Uterus (tissue), 2 donors: ENCODE data around the gene DUSP28.

Experiments
- CTCF ChIP-seq, 4 experiments: fragments of 200-600 bp in 2 of 4; fragments of 450-650 bp in 2 of 4; sonication (generic) in 2 of 4; IDR thresholded peaks; one replicate each; pipeline ENCODE4 v1.5.1; 2016 to 2019; ENCODE audit warnings: antibody characterized with exemption in 4 of 4, mild to moderate bottlenecking in 2 of 4, moderate library complexity in 1 of 4
- POLR2A ChIP-seq, 2 donors: fragments of 450-650 bp; IDR thresholded peaks; one replicate each; pipeline ENCODE4 v1.6.1; 2016; ENCODE audit warnings: antibody characterized with exemption in 2 of 2, mild to moderate bottlenecking in 1 of 2, moderate library complexity in 1 of 2

- TF ChIP-seq CTCF (IDR thresholded peaks at IDR 0.05): peak in 1 of 4 experiments; percentile 3
- no peak for TF ChIP-seq POLR2A (IDR thresholded peaks at IDR 0.05)
These were observed 1.3 kb downstream of the DUSP28 start for GRCh38 chr2:240561325-240561971.
